ENCODE data around the gene SERPINA4. TPM values are rescaled to one million over a fixed set of nuclear protein-coding genes. Genes with fewer than 3 reads are reported as not detected.

SERPINA4 gene
- total and polyA plus RNA-seq, 11 donors, result not detected

DNA sequence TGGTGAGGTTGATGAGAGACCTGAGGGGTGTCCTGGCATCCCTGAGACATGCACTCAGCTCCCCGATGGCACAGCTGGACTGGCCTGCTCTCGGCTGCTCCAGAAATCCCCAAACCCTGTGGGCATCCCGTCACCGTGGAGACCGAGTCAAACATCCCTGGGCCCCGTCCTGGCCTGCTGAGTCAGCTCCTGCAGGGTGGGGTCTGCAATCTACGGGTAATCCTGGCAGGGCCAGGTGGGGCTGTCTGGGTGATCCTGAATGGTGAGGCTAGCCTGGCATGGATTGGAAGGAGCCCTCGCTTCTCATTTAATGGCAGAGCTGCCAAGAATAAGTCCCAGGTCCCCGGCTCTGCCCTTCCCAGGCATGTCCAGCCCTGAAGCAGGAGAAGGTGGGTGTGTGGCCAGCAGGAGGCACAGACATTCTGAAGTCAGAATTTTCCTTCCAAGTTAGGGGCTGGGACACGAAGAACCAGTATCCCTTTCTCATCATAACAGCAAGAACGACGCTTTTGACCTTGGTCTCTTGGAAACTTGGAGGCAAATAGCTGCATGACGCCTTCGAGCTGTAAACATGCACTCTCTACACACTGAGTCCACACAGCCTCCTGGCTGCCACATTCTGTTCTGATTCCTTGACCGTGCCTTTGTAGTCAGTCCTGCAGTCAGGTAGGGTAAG, 17.7 kb upstream of the SERPINA4 start:
- Histone ChIP-seq H3K9me3 (peaks cover 0 to 10% (median 0%) of the 10 kb centered on the region in 12 donors), H3K4me1 (peaks cover 0 to 8% (median 0%) of the 10 kb centered on the region in 12 donors), H3K27ac (no peak overlapping the region), H3K36me3 (no peaks in the 10 kb centered on the region), H3K27me3 (peaks cover 0 to 22% (median 3%) of the 10 kb centered on the region in 9 donors), H3K4me3 (no peak overlapping the region)
- ATAC-seq (no peak), DNase-seq (no peak)
- no peak for TF ChIP-seq POLR2A (IDR thresholded peaks at IDR 0.05)
- TF ChIP-seq, protein P1, sequence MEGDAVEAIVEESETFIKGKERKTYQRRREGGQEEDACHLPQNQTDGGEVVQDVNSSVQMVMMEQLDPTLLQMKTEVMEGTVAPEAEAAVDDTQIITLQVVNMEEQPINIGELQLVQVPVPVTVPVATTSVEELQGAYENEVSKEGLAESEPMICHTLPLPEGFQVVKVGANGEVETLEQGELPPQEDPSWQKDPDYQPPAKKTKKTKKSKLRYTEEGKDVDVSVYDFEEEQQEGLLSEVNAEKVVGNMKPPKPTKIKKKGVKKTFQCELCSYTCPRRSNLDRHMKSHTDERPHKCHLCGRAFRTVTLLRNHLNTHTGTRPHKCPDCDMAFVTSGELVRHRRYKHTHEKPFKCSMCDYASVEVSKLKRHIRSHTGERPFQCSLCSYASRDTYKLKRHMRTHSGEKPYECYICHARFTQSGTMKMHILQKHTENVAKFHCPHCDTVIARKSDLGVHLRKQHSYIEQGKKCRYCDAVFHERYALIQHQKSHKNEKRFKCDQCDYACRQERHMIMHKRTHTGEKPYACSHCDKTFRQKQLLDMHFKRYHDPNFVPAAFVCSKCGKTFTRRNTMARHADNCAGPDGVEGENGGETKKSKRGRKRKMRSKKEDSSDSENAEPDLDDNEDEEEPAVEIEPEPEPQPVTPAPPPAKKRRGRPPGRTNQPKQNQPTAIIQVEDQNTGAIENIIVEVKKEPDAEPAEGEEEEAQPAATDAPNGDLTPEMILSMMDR (IDR thresholded peaks at IDR 0.05), result no peak
- WGBS, 4 donors, result 78 to 79% (median 78%) methylated on average over 9 to 15 of the region's 15 CpGs
- intact Hi-C loops (cut with DNase I), result loop anchor here in 1 of 10 donors (10.0 kb wide), 1 partner anchor 109 kb away; no protein-coding TSS in a partner anchor

DNA sequence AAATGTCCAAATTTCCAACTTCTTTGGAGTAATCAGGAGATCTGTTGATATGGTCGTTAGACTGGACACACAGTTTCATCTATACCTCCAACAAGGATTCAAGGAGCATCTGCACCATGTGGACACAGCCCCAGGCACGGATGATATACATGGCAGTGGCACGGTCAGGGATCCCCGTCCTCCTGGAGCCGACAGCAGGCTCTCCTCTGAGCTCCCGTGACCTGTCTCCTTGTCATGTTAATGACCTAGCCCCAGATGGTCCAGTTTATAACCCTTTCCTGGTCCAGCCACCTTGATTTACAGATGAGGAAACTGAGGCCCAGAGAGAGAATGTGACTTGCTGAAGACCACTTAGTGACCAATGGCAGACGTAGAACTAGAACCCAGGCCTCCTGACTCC, 16.5 kb upstream of the SERPINA4 start:
- Histone ChIP-seq H3K27ac (no peak overlapping the region), H3K4me3 (no peak overlapping the region), H3K9me3 (peaks cover 0 to 10% (median 0%) of the 10 kb centered on the region in 12 donors), H3K36me3 (no peaks in the 10 kb centered on the region), H3K4me1 (peaks cover 0 to 8% (median 0%) of the 10 kb centered on the region in 12 donors), H3K27me3 (peaks cover 0 to 24% (median 3%) of the 10 kb centered on the region in 9 donors)
- ATAC-seq, result no peak
- no peak for DNase-seq
- no peak for TF ChIP-seq POLR2A (IDR thresholded peaks at IDR 0.05)
- TF ChIP-seq, protein P1 (IDR thresholded peaks at IDR 0.05), result no peak
- 48 to 55% (median 50%) methylated on average over 6 to 7 of the region's 7 CpGs for WGBS, 4 donors
- intact Hi-C loops (cut with DNase I), result loop anchor here in 1 of 10 donors (10.0 kb wide), 1 partner anchor 110 kb away; no protein-coding TSS in a partner anchor

DNA sequence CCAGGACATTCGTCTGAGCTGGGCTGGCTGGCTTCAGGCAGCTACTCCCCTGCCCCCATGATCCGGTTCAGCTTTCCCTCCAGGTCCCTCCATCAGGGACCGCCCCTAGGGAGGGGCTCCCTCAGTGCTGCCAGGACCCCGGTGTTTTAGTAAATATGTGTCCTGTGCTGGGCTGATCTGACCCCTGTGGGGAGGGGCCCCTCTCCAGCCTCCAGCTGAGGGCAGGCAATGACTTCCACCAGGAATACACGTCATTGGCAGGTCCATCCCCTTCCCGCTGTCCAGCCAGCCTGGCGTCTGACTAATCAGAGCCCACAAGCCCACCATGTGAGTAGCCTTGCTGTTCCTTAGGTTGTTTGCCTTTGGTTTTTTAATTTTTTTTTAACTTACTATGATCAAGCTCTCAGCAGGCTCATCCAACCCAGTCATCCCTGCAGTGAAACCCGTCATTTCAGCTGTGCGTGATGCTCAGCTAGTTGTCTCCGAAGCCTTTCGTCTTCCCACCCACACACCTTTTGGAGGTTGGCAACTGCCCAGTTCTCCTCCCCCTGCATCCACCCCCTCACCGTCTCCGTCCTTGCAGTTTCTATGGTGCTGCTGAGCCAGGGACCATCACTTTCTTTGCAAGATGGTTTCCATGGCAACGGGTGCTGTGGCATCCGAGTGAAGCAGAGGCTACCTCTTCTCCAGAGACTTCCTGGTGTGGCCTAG, 16.0 kb upstream of the SERPINA4 start:
- DNase-seq (no peak), ATAC-seq (no peak)
- Histone ChIP-seq H3K27ac (no peak overlapping the region), H3K27me3 (peaks cover 0 to 24% (median 6%) of the 10 kb centered on the region in 9 donors), H3K36me3 (no peaks in the 10 kb centered on the region), H3K9me3 (peaks cover 0 to 10% (median 0%) of the 10 kb centered on the region in 12 donors), H3K4me3 (no peak overlapping the region), H3K4me1 (peaks cover 0 to 4% (median 0%) of the 10 kb centered on the region in 12 donors)
- intact Hi-C loops (cut with DNase I), result loop anchor here in 1 of 10 donors (10.0 kb wide), 1 partner anchor 110 kb away; no protein-coding TSS in a partner anchor
- TF ChIP-seq, protein P1 (IDR thresholded peaks at IDR 0.05), result no peak
- WGBS, 4 donors, result 49 to 58% (median 55%) methylated on average over 11 to 15 of the region's 15 CpGs

DNA sequence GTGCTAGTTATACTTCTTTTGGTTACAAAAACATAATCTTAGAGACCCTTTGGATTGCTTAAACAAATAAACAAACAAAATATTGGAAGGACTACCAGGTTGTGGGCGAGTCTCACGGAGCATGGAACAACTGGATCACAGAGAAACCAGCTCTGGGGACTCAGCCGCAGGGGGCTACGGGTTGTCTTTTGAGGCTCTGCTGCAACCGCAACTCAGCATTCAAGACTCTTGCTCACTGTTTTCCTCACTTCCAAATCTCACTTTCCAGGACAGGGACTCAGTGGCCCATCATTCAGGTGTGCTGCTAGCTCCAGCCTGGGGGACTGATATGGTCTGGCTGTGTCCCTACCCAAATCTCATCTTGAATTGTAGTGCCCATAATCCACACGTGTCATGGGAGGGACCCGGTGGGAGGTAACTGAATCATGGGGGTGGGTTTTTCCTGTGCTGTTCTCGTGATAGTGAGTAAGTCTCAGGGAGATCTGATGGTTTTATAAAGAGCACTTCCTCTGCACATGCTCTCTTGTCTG, 14.0 kb upstream of the SERPINA4 start:
- no peak overlapping the region for H3K27ac ChIP-seq
- no peaks in the 10 kb centered on the region for H3K36me3 ChIP-seq
- H3K4me3 ChIP-seq, result no peak overlapping the region
- intact Hi-C loops (cut with DNase I), result loop anchor here in 1 of 10 donors (10.0 kb wide), 1 partner anchor 112 kb away; no protein-coding TSS in a partner anchor
- peaks cover 0 to 24% (median 6%) of the 10 kb centered on the region in 9 donors for H3K27me3 ChIP-seq
- WGBS, 4 donors, result 82 to 84% (median 83%) methylated on average over 8 of the region's 8 CpGs
- TF ChIP-seq, protein P1 (IDR thresholded peaks at IDR 0.05), result no peak
- TF ChIP-seq POLR2A (IDR thresholded peaks at IDR 0.05), result no peak
- no peaks in the 10 kb centered on the region for H3K4me1 ChIP-seq
- ATAC-seq, result no peak
- no peak for DNase-seq
- H3K9me3 ChIP-seq, result peaks cover 0 to 10% (median 0%) of the 10 kb centered on the region in 12 donors
